ENCODE results near the gene CCL3. TPM values are rescaled to one million over a fixed set of nuclear protein-coding genes. Genes with fewer than 3 reads are reported as not detected.

Gene CCL3
- total RNA-seq, 4 donors from 2014 or later, result 0.80 to 5.8 TPM; not detected in 2

DNA sequence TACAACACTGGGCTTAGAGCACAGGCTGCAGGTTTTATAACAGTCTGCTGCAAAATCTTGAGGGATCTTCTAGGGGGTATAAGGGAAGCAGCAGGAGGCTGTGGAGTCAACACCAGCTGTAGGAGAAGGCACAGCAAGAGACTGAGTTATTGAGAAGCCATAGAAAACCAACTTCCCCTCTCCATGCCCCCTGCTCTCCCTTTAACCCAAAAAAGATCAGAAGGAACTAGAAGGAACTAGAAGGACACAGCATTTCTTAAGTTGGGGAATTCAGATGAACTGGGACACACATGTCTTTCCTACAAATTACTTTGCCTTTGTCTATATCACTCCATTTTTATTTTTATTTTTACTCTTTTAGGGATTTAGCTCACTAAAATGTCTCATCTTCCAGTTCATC, 32.0 kb downstream of the CCL3 start:
- H3K9me3 ChIP-seq, result no peaks in the 10 kb centered on the region
- H3K27ac ChIP-seq, result no peak overlapping the region
- no peak overlapping the region for H3K4me3 ChIP-seq
- no peaks in the 10 kb centered on the region for H3K4me1 ChIP-seq
- no peak for DNase-seq
- no peaks in the 10 kb centered on the region for H3K27me3 ChIP-seq
- TF ChIP-seq, protein P1, sequence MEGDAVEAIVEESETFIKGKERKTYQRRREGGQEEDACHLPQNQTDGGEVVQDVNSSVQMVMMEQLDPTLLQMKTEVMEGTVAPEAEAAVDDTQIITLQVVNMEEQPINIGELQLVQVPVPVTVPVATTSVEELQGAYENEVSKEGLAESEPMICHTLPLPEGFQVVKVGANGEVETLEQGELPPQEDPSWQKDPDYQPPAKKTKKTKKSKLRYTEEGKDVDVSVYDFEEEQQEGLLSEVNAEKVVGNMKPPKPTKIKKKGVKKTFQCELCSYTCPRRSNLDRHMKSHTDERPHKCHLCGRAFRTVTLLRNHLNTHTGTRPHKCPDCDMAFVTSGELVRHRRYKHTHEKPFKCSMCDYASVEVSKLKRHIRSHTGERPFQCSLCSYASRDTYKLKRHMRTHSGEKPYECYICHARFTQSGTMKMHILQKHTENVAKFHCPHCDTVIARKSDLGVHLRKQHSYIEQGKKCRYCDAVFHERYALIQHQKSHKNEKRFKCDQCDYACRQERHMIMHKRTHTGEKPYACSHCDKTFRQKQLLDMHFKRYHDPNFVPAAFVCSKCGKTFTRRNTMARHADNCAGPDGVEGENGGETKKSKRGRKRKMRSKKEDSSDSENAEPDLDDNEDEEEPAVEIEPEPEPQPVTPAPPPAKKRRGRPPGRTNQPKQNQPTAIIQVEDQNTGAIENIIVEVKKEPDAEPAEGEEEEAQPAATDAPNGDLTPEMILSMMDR (IDR thresholded peaks at IDR 0.05), result no peak
- TF ChIP-seq POLR2A (IDR thresholded peaks at IDR 0.05), result no peak
- no peaks in the 10 kb centered on the region for H3K36me3 ChIP-seq

DNA sequence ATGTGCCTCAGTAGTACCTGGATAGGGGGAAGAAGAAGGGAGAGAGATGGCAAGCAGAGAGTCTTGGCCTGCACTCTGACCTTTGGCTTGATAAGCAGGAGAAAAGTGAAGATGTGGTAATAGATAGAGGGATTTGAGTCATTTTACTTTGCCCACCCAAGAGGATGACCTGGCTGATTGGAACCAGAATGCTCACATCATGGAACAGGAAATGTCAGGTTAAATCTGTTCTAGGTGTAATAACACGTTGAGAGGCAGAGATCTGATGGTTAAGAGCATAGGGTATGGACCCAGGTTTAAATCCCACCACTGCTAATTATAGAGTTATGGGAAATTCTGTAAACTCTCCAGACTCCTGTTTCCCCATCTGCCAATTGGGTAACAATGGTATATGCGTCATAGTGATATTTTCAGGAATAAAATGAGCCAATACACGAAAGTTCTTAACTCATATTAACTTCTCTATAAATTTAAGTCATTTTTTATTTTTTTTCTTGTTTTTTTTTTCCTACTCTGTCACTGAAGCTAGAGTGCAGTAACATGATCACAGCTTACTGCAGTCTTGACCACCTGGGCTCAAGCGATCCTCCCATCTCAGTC, 33.9 kb downstream of the CCL3 start:
- TF ChIP-seq, protein P1 (IDR thresholded peaks at IDR 0.05), result no peak
- no peak for TF ChIP-seq POLR2A (IDR thresholded peaks at IDR 0.05)
- H3K4me3 ChIP-seq, result no peak overlapping the region
- no peak for DNase-seq

DNA sequence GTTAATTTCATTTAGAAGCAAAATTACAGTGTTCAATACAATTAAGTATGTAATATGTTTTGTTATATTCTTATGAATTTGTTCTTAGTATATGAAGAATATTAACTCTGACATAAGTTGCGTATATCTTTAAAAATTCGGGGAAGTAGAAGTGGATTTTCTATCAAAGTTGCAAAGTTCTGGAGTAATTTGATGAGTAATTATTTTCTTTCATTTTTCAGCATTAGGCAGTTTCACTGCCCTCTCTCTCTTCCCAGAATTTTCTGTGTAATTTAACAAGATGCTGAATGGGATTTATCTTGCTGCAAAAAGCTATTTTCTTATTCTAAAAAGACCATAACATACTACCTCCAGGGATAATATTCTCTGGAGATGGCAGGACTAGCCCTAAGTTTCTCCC, 34.8 kb downstream of the CCL3 start:
- H3K27ac ChIP-seq, result no peak overlapping the region
- H3K36me3 ChIP-seq, result no peaks in the 10 kb centered on the region
- H3K4me3 ChIP-seq, result no peak overlapping the region
- DNase-seq, result no peak
- no peaks in the 10 kb centered on the region for H3K4me1 ChIP-seq
- peaks cover 0 to 4% (median 0%) of the 10 kb centered on the region in 4 donors for H3K9me3 ChIP-seq
- TF ChIP-seq, protein P1 (IDR thresholded peaks at IDR 0.05), result no peak
- no peak for TF ChIP-seq POLR2A (IDR thresholded peaks at IDR 0.05)
- no peaks in the 10 kb centered on the region for H3K27me3 ChIP-seq

More for the DNA sequence above, 33.9 kb downstream of the CCL3 start:
- Histone ChIP-seq H3K27me3 (no peaks in the 10 kb centered on the region), H3K4me1 (no peaks in the 10 kb centered on the region), H3K9me3 (no peaks in the 10 kb centered on the region), H3K27ac (no peak overlapping the region), H3K36me3 (no peaks in the 10 kb centered on the region)

DNA sequence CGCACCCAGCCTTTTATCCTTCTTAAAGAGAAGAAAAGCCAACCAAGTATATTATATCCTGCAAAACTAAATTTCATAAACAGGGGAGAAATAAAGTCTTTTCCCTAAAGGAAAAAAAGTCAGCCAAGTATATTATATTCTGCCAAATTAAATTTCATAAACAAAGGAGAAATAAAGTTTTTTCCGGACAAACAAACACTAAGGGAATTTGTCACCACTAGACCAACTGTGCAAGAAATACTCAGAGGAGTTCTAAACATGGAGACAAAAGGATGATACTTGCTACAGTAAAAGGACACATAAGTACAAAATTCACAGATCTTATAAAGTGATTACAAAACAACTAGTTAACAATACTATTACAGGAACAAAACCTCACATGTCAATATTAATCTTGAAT, 40.3 kb downstream of the CCL3 start:
- no peak overlapping the region for H3K27ac ChIP-seq
- no peak for TF ChIP-seq POLR2A (IDR thresholded peaks at IDR 0.05)
- TF ChIP-seq, protein P1 (IDR thresholded peaks at IDR 0.05), result no peak
- no peaks in the 10 kb centered on the region for H3K4me1 ChIP-seq
- H3K36me3 ChIP-seq, result no peaks in the 10 kb centered on the region
- DNase-seq, result no peak
- no peaks in the 10 kb centered on the region for H3K27me3 ChIP-seq
- peaks cover 0 to 17% (median 0%) of the 10 kb centered on the region in 4 donors for H3K9me3 ChIP-seq
- H3K4me3 ChIP-seq, result no peak overlapping the region

DNA sequence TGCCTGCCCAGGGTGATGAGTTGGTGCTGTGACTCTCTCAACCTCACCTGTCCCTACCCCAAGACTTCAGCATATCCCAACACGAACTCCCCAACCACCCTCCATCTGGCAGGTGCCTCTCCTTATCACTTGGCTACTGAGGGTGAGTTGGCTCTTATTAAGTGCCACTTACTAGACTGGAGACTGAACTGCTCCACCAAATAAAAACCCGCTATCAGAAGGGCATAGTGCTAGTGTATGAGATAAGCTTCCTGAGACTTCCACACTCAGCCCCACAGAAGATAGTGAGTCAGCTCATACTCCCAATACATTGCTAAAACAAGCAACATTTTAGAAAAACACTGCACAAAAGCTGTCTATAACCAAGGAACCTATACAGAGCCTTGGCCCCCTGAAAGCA, 41.9 kb downstream of the CCL3 start:
- DNase-seq, result no peak
- TF ChIP-seq, protein P1 (IDR thresholded peaks at IDR 0.05), result no peak
- no peak for TF ChIP-seq POLR2A (IDR thresholded peaks at IDR 0.05)
- H3K27ac ChIP-seq, result no peak overlapping the region

More for the DNA sequence above, 41.9 kb downstream of the CCL3 start:
- Histone ChIP-seq H3K36me3 (no peaks in the 10 kb centered on the region), H3K4me3 (no peak overlapping the region), H3K9me3 (peaks cover 0 to 17% (median 0%) of the 10 kb centered on the region in 4 donors), H3K4me1 (no peaks in the 10 kb centered on the region), H3K27me3 (no peaks in the 10 kb centered on the region)

Small RNAs within 50 kb of the gene (small RNA-seq; reads per million reads assigned to genes)
- gene RN7SL301P, result 0 reads per million in 2 donors

Other genes starting within 250 kb of the CCL3 start
- gene HEATR9, start 221.3 kb downstream of the CCL3 start, total RNA-seq, result not detected
- 10 to 100 TPM in 1 of 4 donors, 1 to 10 TPM in 3; 5.8 to 13.8 (median 9.2) TPM for gene CCL5, start 209.8 kb downstream of the CCL3 start, total RNA-seq
- gene RDM1, start 159.4 kb downstream of the CCL3 start, total RNA-seq, result 1 to 10 TPM in 1 of 4 donors, under 1 TPM in 1, not detected in 2; 0.88 to 1.9 TPM
- gene LYZL6, start 146.4 kb downstream of the CCL3 start, total RNA-seq, result not detected
- gene CCL16, start 108.6 kb downstream of the CCL3 start, total RNA-seq, result 1 to 10 TPM in 1 of 4 donors, under 1 TPM in 1, not detected in 2; 0.54 to 1.1 TPM
- 1 to 10 TPM; 6.3 to 8.3 (median 6.7) TPM for gene CCL14, start 103.4 kb downstream of the CCL3 start, total RNA-seq
- gene CCL15, start 88.6 kb downstream of the CCL3 start, total RNA-seq, result 10 to 100 TPM in 3 of 4 donors, 1 to 10 TPM in 1; 4.1 to 63.9 (median 27.0) TPM
- 1 to 10 TPM in 1 of 4 donors, not detected in 3; 3.6 TPM for gene CCL23, start 72.2 kb downstream of the CCL3 start, total RNA-seq
- 1 to 10 TPM in 2 of 4 donors, not detected in 2; 3.3 to 3.9 TPM for gene CCL18, start 25.9 kb downstream of the CCL3 start, total RNA-seq
- 1 to 10 TPM in 2 of 4 donors, not detected in 2; 1.1 to 1.5 TPM for gene CCL4, start 13.7 kb upstream of the CCL3 start, total RNA-seq
- 10 to 100 TPM in 2 of 4 donors, 1 to 10 TPM in 2; 3.4 to 69.3 (median 11.7) TPM for gene TBC1D3B, start 86.5 kb upstream of the CCL3 start, total RNA-seq
- 1 to 10 TPM in 1 of 4 donors, not detected in 3; 3.3 TPM for gene CCL3L1, start 106.6 kb upstream of the CCL3 start, total RNA-seq
- 10 to 100 TPM in 1 of 4 donors, 1 to 10 TPM in 1, not detected in 2; 1.3 to 24.8 TPM for gene CCL4L2, start 120.9 kb upstream of the CCL3 start, total RNA-seq
- gene TBC1D3I, start 174.4 kb upstream of the CCL3 start, total RNA-seq, result under 1 TPM in 2 of 4 donors, not detected in 2; 0.70 to 0.80 TPM
- gene TBC1D3G, start 233.7 kb upstream of the CCL3 start, total RNA-seq, result 1 to 10 TPM in 1 of 4 donors, not detected in 3; 8.4 TPM

Measured in Peyer's patch (tissue), 4 donors.